Measurements from ENCODE around the gene CAMK1D. TPM values are rescaled to one million over a fixed set of nuclear protein-coding genes. Genes with fewer than 3 reads are reported as not detected.

Gene CAMK1D
- total RNA-seq, 1 experiment from 2014 or later = 6.3 TPM

DNA sequence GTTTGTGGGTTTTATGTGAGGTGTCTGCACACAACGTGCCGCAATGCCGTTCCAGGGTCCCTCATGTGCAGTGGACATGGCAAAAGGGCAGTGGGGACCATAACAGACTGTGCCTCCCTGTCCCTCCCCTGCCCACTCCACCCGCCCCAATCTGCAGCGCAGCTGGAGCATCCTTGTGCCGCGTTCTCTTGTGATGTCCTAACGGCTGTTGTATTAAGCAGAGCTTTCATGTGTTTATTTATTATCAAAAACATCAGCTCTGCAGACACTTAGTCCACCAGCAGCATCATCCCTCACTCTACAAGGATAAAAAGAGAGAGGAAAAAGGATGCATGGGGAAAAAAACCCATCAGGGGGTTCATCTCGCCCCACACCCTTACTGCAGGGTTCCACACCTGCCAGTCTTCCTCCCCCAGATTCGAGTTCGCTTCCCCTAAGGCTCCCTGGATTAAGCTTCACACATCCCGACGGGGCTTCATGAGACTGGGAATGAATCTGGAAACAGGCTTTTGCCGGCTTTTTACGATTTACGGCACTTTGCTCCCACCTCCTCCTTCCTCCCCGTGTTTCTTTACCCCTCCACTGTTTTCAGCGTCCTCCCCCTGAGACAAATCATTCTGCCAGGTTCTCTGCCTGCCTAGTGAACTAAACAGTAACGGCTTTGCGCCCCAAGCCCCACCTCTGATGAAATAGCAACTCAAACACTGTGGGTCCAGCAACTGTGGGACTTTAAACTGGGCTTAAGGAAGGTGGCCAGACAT is 301.4 kb downstream of the CAMK1D start:
- Histone ChIP-seq H3K9ac (ENCODE audit: extremely low read depth, insufficient read length, low read length) (no peak overlapping the region), H3K23ac (ENCODE audit: insufficient read length, low read depth, low read length) (no peak overlapping the region), H2BK5ac (ENCODE audit: insufficient read length, low read length) (no peak overlapping the region), H3K4me2 (ENCODE audit: insufficient read depth, insufficient read length, low read length) (no peak overlapping the region), H3K18ac (ENCODE audit: insufficient read length, low read depth, low read length) (no peak overlapping the region), H2BK15ac (ENCODE audit: low read depth, low read length) (no peak overlapping the region), H3K4me1 (ENCODE audit: insufficient read depth, low read length) (no peaks in the 10 kb centered on the region; the same call in 1 of the 2 replicates), H3K79me1 (ENCODE audit: insufficient read depth, low read depth, low read length, poor library complexity, severe bottlenecking) (no peaks in the 10 kb centered on the region), H4K91ac (ENCODE audit: insufficient read length, low read depth, low read length) (no peak overlapping the region), H2BK20ac (ENCODE audit: low read depth, low read length, poor library complexity, severe bottlenecking) (no peak overlapping the region), H2BK120ac (ENCODE audit: low read depth, low read length, poor library complexity, severe bottlenecking) (no peak overlapping the region), H3T11ph (ENCODE audit: low read length) (no peak overlapping the region), H3K79me2 (ENCODE audit: insufficient read depth, low read length) (no peaks in the 10 kb centered on the region), H3K4ac (ENCODE audit: low read depth, low read length) (no peak overlapping the region), H3K14ac (ENCODE audit: insufficient read depth, low read length) (no peak overlapping the region), H3K9me3 (ENCODE audit: control insufficient read depth, low read depth, low read length) (no peaks in the 10 kb centered on the region), H4K20me1 (ENCODE audit: control insufficient read depth, insufficient read depth, insufficient read length) (no peaks in the 10 kb centered on the region), H3K27ac (ENCODE audit: insufficient read length, low read depth, low read length) (no peak overlapping the region), H2BK12ac (ENCODE audit: insufficient read length, low read depth, low read length) (no peak overlapping the region), H2AFZ (ENCODE audit: low read length) (no peak overlapping the region), H3K27me3 (ENCODE audit: insufficient read depth, low read length) (no peaks in the 10 kb centered on the region), H4K5ac (ENCODE audit: insufficient read length, low read depth, low read length) (no peak overlapping the region), H3K56ac (ENCODE audit: insufficient read length, low read depth, low read length) (no peak overlapping the region), H3K23me2 (ENCODE audit: insufficient read length, low read depth, low read length, poor library complexity, severe bottlenecking) (no peaks in the 10 kb centered on the region), H4K8ac (replicated peaks; ENCODE audit: insufficient read length, low read depth, low read length) (no peak overlapping the region), H2AK5ac (ENCODE audit: insufficient read length, low read length) (no peak overlapping the region)
- peaks cover 3% of the 10 kb centered on the region for H3K27me3 Mint-ChIP-seq (ENCODE audit: low read depth)
- TF ChIP-seq, protein P1, sequence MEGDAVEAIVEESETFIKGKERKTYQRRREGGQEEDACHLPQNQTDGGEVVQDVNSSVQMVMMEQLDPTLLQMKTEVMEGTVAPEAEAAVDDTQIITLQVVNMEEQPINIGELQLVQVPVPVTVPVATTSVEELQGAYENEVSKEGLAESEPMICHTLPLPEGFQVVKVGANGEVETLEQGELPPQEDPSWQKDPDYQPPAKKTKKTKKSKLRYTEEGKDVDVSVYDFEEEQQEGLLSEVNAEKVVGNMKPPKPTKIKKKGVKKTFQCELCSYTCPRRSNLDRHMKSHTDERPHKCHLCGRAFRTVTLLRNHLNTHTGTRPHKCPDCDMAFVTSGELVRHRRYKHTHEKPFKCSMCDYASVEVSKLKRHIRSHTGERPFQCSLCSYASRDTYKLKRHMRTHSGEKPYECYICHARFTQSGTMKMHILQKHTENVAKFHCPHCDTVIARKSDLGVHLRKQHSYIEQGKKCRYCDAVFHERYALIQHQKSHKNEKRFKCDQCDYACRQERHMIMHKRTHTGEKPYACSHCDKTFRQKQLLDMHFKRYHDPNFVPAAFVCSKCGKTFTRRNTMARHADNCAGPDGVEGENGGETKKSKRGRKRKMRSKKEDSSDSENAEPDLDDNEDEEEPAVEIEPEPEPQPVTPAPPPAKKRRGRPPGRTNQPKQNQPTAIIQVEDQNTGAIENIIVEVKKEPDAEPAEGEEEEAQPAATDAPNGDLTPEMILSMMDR (conservative IDR thresholded peaks at IDR 0.05) = no peak
- no peaks in the 10 kb centered on the region; a peak in 1 of 5 replicates for H3K9me3 Mint-ChIP-seq
- no CpG with 5 or more reads among the region's 20 CpGs for WGBS (ENCODE audit: extremely low coverage, insufficient read length, low lambda C conversion rate)
- no peaks in the 10 kb centered on the region; a peak in 1 of 7 replicates for H3K36me3 Mint-ChIP-seq (ENCODE audit: insufficient read depth in 1 of 3, low read depth in 3 of 3)
- DNase-seq = no peak
- H3K4me1 Mint-ChIP-seq = no peaks in the 10 kb centered on the region
- peak overlapping the region in 1 of 3 experiments; percentile 64; a peak in 1 of 7 replicates for H3K27ac Mint-ChIP-seq
- H3K4me3 Mint-ChIP-seq = no peak overlapping the region

Measured in H9 (cell line).